HG03565 (cell line): ENCODE measurements around the gene UGT2A3.
"Not testable (repeated sequence)": the region's sequence is repeated elsewhere in the genome, so short reads cannot be mapped to it uniquely, and the experiment has no call there.

Experiments
- ATAC-seq: cut with Tn5 transposase; IDR thresholded peaks from one replicate; pipeline ENCODE4 v1.9.1; 2021; ENCODE audit warnings: mild to moderate bottlenecking, moderate library complexity; ENCODE audit not compliant: unreplicated experiment

Gene UGT2A3

DNA sequence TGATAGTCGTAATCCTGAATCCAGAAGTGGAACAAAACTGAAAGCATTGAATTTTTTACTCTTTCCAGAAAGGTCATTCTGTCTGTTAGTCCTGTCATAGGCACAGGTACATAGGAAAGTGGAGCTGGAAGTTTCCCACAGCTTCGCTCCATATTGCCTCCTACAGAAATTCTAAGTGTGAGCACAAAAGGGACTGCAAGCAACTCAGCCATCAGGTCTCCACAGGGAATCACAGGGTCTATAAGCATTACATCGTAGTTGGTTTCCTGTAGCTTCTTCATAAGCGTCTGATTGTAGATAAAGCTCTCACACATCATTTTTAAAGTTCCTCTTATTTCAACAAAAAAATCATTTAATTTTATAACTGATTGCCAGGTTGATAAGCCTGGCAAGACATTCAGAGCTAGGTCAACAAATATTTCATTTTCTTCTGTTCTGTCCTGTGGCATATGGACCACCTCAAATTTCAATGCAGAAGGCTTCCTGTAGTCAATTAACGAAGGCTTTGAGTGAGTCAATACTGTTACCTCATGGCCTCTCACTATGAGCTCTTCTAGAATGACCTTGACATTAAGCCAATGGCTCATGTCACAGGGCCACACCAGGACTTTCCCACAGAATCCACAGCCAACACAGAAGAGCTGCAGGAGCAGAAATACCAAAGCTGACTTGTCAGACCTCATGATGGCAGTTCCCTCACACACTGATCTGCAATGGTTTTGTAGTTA, at the start of gene UGT2A3:
UGT2A3 (minus strand) TSS at position 727 of the 728 bp plus-strand sequence; CDS start at position 683, 44 bp downstream.
- no peak for ATAC-seq

GRCh38 chr4:68997040-68997439, 45.4 kb upstream of the UGT2A3 start:
- ATAC-seq: no peak

GRCh38 chr4:68995292-68995691, 43.7 kb upstream of the UGT2A3 start:
- no peak for ATAC-seq

GRCh38 chr4:68987007-68987406, 35.4 kb upstream of the UGT2A3 start:
- no peak for ATAC-seq

DNA sequence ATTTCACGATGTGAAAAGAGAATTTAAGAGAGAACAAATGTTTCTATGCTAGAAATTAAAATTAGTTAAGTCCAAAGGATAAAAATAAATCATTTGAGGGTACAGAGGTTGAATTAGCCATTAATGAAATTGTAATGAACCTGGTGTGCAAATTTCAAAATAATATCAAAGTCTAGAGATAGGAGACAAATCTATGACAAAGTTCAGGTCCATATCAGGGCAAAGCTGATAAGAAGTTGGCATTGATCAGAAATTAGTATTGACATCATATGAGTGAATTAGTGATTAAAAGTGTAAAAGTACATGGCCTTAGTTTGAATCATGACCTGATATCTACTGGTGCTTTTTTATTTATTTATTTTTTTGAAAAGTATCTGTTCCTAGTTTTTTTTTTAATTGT, 33.8 kb upstream of the UGT2A3 start:
- no peak for ATAC-seq

- no peak for ATAC-seq
Measured at GRCh38 chr4:68984947-68985346, 33.3 kb upstream of the UGT2A3 start.

- no peak for ATAC-seq
Measured at GRCh38 chr4:68963374-68963773, 11.8 kb upstream of the UGT2A3 start.

DNA sequence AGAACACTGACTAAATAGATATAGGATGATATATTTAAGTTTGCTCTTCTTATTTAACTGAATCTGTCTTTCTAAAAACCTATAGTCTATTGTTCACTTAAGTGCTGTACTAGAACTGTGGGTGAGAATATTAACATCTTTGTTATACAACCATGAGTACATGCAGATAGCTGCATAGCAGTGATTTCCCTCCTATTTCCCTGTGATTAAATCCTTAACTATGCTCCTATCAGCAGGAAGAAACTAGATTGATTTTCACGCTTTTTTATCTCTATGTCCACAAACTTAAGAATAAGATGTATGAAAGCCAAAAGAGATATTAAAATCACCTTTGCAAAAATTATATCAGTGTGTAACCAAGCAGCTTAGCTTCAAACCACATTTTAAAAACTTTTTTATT, 11.3 kb upstream of the UGT2A3 start:
- ATAC-seq: no peak

- no peak for ATAC-seq
Measured at GRCh38 chr4:68960294-68961163, 8.9 kb upstream of the UGT2A3 start.

DNA sequence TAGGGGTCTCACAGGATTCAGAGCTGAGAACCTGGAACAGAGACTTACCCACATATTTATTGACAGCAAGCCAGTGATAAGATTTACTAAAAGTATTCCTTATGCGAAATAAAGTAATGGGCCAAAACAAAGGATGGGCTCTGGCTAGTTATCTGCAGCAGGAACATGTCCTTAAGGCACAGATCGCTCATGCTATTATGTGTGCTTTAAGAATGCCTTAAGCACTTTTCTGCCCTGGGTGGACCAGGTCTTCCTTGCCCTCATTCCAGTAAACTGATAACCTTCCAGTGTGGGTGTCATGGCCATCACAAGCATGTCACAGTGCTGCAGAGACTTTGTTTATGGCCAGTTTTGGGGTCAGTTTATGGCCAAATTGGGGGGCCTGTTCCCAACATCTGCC, 7.5 kb upstream of the UGT2A3 start:
- ATAC-seq: not testable (repeated sequence)

DNA sequence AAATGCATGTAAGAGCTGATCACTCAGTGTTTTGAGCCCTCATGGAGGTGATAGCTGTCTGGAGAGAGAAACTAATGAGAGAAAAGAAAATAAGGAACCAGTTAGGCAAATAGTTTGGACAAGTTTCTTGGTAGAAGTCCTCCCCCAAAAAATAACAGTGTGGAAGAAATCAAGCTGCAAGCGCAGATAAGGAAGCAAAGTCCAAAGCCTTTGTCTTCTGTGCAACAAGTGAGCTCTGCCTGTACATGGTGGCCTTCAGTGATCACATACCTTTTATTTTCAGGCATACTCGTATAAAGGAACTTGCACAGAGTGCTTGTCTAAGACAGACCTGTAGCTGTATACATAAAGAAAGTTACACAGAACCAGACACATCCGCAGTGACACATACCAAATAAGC, 2.5 kb upstream of the UGT2A3 start:
- no peak for ATAC-seq

DNA sequence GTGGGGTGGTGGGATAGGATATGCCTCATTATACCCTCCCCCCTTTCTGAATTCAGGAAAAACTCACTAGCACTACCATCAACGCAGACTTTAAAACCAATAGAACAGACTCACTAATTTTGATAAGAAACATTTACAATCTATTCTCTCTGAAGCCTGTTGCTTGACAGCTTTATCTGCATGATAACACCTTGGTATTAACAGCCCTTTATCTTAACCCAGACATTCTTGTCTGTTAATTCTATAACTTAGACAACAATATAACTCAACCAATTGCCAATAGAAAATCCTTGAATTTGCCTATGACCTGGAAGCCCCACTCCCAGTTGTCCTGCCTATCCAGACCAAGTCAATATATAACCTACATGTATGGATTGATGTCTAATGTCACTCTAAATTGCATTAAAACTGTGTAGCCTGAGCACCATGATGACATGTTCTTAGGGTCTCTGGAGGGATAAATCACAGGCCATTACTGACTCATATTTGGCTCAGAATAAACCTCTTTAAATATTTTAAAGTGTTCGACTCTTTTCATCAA, 1.5 kb upstream of the UGT2A3 start:
- ATAC-seq: no peak

DNA sequence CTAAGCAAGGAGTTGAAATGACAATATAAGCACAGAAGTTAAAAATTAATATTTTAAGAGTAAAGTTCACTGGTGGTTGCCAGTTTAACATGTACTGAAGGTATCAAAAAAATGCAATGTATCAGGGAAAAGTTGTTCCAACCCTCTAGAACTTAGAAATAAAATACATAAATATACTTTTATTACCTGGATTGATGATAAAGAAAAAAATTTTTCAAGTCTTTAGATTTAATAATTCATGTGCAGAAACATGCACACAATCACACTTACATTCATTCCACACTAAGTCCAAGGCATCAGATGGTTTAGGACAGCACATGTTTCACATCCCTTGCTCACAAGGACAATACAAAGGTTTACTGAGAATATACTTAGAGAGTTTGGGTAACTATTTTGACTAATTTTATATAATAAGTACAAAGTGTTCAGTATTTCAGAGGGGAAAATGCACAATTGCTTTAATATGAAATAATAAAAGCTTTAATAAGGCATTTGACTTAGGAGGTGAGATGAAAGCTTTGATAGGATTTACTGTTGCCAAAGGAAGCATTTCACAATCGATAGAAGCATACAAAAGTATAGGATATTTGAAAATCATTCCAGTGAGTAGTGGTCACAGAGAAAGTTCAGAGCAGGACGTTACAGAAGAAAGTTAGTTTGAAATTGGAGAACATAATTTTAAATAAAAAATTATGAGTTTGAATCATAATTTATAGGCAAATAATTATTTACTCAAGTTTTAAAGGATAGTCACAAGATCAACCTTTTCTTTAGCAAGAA, 392 bp upstream of the UGT2A3 start:
- no peak for ATAC-seq

- no peak for ATAC-seq
Measured at GRCh38 chr4:68950033-68950432, 1.6 kb downstream of the UGT2A3 start.

DNA sequence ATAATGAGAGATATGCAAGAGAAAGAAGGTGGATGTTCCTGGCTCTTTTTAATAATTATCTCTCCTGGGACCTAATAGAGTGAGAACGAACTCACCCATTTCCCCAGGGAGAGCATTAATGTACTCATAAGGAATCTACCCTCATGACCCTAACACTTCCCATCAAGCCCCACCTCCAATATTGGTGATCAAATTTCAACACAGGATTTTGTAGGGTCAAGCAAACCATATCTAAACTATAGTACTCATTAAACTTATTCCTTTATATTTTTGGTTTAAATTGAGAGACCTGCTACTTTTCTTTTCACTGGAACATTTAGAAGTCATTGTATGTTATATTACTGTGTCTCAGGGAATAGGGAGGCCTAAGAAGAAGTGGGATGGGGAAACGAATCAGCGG, 2.6 kb downstream of the UGT2A3 start:
- ATAC-seq: no peak

DNA sequence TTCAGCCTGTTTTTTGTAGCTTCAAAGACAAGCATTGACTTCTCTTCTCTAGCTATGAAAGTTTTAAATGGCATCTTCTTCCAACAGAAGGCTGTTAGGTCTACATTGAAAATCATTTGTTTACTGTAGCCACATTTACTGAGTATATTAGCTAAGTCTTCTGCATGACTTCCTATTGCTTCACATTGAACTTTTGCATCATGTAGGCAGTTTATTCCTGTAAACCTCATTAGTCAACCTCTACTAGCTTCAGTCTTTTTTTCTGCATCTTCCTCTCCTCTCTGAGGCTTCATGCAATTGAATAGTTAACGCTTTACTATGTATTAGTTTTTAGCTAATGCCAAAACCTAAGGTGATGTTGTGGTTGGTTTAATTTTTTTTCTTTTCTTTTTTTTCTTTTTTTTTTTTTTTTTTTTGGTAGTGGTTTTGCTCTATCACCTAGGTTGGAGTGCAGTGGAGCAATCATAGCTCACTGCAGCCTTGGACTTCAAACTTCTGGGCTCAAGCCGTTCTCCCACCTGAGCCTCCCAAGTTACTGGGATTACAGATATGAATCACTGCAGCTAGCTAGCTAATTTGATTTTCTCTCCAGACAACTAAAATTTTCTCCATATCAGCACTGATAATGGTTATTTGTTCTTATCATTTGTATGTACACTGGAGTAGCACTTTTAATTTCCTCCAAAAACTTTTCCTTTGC, 3.4 kb downstream of the UGT2A3 start:
- ATAC-seq: no peak

DNA sequence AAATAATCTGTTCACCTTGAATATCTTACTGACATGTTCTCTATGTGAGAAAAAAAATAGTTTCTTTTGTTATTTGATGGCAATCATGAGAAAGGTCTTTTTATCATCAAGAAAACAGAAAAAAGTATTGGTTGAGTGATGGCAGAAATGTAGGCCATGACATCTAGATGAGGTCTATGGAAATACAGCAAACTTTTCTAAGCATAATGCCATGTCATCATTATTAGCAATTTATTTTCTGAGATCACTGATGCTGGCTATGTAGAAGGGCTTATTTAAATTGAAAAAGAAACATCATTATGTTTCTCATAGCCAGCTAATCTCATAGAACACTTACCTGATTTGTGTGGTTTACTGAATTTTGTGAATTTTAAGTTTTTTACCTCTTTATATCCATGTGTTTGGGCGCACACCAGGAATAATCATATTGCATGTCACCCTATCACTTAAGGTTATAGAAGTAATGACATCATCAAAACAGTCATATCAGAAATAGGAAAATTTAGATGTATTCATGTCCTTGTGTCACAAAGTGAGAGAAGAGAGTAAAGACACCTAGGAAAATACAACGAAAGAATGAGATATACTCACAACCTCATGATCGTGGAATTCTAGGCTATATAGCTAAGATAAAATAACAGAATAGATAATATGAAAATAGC, 22.4 kb downstream of the UGT2A3 start:
- no peak for ATAC-seq

DNA sequence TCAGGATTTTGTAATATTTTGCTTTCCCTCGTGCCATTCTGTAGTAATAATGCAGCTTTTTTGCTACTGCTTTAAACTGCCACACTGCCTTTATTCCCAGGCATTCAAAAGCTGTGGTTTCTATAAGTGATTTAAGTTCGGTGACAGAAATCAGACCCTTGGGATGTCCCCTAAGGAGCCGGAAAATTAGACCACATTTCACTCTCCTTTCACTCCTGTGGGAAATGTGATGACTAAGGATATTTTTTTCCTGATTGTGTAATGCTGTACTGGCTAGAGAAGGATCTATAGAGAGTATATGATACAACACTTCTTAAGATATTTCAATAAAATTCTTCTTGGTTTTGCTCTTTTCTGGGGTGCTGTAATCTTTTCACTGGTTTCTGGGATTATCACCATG, 24.4 kb downstream of the UGT2A3 start:
- ATAC-seq: no peak

GRCh38 chr4:68922202-68922601, 29.4 kb downstream of the UGT2A3 start:
- not testable (repeated sequence) for ATAC-seq

DNA sequence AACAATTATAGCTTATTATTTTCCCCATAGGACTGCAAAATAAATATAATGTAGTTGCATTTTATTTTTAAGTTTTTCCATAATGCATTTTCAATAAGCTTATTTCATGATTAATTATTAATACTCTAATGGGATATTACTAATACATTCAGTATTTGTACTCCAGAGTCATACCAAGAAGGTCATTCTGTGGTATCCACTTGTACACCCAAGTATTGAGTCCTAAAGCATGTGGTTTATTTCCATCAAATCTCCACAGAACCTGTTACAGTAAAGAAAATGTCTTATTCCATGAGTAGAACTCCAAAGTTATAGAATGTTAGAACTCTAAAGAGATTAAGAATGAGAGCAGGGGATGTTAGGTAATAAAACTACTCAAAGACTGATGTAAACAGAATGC, 30.6 kb downstream of the UGT2A3 start:
- no peak for ATAC-seq
